AG09309 (cell line): ENCODE results near the gene TUBGCP2.

Experiments used
- DNase-seq: peaks from one replicate; pipeline ENCODE4 v3.0.0-alpha.2; 2010; ENCODE audit warnings: low read depth
- H3K4me3 ChIP-seq: 2 replicates; pipeline ENCODE4 v1.5.1; 2011; ENCODE audit warnings: mild to moderate bottlenecking, low read depth, low read length, moderate library complexity; ENCODE audit not compliant: control insufficient read depth
- CTCF ChIP-seq: IDR thresholded peaks from 2 replicates; pipeline ENCODE4 v1.5.1; 2011; ENCODE audit warnings: mild to moderate bottlenecking, low read depth, low read length, inconsistent platforms; ENCODE audit not compliant: insufficient read depth, control insufficient read depth; ENCODE audit errors: missing control alignments

The TUBGCP2 gene

GRCh38 chr10:133336118-133336576 lies 27.5 kb upstream of the TUBGCP2 start:
- no peak for TF ChIP-seq CTCF
- H3K4me3 ChIP-seq, result no peak overlapping the region
- DNase-seq, result no peak

GRCh38 chr10:133335246-133336117 lies 26.8 kb upstream of the TUBGCP2 start:
- TF ChIP-seq CTCF, result no peak
- no peak for DNase-seq
- H3K4me3 ChIP-seq, result peak overlapping the region; percentile 29

- peak overlapping the region; percentile 29 for H3K4me3 ChIP-seq
- no peak for TF ChIP-seq CTCF
- no peak for DNase-seq
These were observed 26.0 kb upstream of the TUBGCP2 start for GRCh38 chr10:133334503-133335245.

- H3K4me3 ChIP-seq, result no peak overlapping the region
- DNase-seq, result no peak
- TF ChIP-seq CTCF, result no peak
These were observed 24.4 kb upstream of the TUBGCP2 start for GRCh38 chr10:133332936-133333699.

GRCh38 chr10:133329491-133330202 lies 21.0 kb upstream of the TUBGCP2 start:
- H3K4me3 ChIP-seq, result peak overlapping the region; percentile 26
- DNase-seq, result peak; percentile 31

More at GRCh38 chr10:133329491-133330202, 21.0 kb upstream of the TUBGCP2 start:
- TF ChIP-seq CTCF, result peak; percentile 97
